AG04450 (cell line): ENCODE data around the gene USP40. TPM values are rescaled to one million over a fixed set of nuclear protein-coding genes. Genes with fewer than 3 reads are reported as not detected.

Experiments used
- CTCF ChIA-PET: fragments of 300-600, 350-600 bp; formaldehyde crosslinking; extraction: SDS; loops from one replicate; lab custom pipeline; 2022; ENCODE audit warnings: antibody characterized with exemption, inconsistent platforms; lab: Charles Lee
- POLR2A ChIA-PET: fragments of 350-600 bp; formaldehyde crosslinking; extraction: SDS; loops from one replicate; lab custom pipeline; 2021; ENCODE audit warnings: antibody characterized with exemption, inconsistent platforms; lab: Yijun Ruan, JAX
- DNase-seq: peaks from one replicate; pipeline ENCODE4 v3.0.0-alpha.2; 2011; ENCODE audit warnings: low read depth, low spot score
- H3K27ac ChIP-seq: one replicate; pipeline ENCODE4 v1.5.1; 2012; ENCODE audit warnings: low read depth, low read length, control low read depth
- H3K27me3 ChIP-seq: one replicate; pipeline ENCODE4 v1.6.0; 2012; ENCODE audit warnings: low read length; ENCODE audit not compliant: control insufficient read depth, insufficient read depth
- H3K4me3 ChIP-seq: 2 replicates; pipeline ENCODE4 v1.5.1; 2011; ENCODE audit warnings: mild to moderate bottlenecking, low read depth, low read length, control low read depth
- H3K9me3 ChIP-seq: 2 replicates; pipeline ENCODE4 v1.5.1; 2012; ENCODE audit warnings: low read length; ENCODE audit not compliant: control insufficient read depth, insufficient read depth
- polyA plus RNA-seq: library from polyadenylated mRNA; depleted of rRNA; stranded (reverse); fragments of >200 nt; gene quantifications from 2 replicates; pipeline ENCODE4 v1.2.3, GENCODE V29; 2011
- TF ChIP-seq, protein P1 (sequence below): IDR thresholded peaks from 2 replicates; pipeline ENCODE4 v1.5.1; 2011; ENCODE audit warnings: low read depth, low read length, control low read depth, inconsistent platforms

Gene USP40
- polyA plus RNA-seq, 1 experiment, result 32.4 TPM

DNA sequence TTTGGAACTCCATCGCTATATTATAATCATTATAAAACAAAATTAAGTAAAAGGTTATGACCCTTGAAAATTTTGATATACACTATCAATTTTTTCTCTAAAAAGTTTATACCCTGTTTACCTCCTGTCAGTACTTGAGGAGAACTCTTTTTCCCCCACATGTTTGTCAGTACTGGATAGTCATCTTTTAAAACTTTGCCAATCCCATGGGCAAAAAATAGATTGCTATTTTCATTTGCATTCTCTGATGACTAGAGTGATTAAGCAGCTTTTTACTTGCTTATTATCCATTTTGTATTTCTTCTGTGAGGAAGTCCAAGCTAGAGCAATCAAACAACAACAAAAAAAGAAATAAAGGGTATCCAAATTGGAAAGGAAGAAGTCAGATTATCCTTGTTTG lies 135.9 kb downstream of the USP40 start:
- ChIA-PET POLR2A (no interaction called here), CTCF (interaction anchor here (0.6 to 0.8 kb wide), 2 partner anchors 18 to 43 kb away, joined by 3 read pairs; no protein-coding TSS in a partner anchor)
- Histone ChIP-seq H3K27ac (no peak overlapping the region), H3K27me3 (no peaks in the 10 kb centered on the region), H3K4me3 (no peak overlapping the region), H3K9me3 (peaks cover 20% of the 10 kb centered on the region)
- TF ChIP-seq, protein P1, sequence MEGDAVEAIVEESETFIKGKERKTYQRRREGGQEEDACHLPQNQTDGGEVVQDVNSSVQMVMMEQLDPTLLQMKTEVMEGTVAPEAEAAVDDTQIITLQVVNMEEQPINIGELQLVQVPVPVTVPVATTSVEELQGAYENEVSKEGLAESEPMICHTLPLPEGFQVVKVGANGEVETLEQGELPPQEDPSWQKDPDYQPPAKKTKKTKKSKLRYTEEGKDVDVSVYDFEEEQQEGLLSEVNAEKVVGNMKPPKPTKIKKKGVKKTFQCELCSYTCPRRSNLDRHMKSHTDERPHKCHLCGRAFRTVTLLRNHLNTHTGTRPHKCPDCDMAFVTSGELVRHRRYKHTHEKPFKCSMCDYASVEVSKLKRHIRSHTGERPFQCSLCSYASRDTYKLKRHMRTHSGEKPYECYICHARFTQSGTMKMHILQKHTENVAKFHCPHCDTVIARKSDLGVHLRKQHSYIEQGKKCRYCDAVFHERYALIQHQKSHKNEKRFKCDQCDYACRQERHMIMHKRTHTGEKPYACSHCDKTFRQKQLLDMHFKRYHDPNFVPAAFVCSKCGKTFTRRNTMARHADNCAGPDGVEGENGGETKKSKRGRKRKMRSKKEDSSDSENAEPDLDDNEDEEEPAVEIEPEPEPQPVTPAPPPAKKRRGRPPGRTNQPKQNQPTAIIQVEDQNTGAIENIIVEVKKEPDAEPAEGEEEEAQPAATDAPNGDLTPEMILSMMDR, result no peak
- no peak for DNase-seq

DNA sequence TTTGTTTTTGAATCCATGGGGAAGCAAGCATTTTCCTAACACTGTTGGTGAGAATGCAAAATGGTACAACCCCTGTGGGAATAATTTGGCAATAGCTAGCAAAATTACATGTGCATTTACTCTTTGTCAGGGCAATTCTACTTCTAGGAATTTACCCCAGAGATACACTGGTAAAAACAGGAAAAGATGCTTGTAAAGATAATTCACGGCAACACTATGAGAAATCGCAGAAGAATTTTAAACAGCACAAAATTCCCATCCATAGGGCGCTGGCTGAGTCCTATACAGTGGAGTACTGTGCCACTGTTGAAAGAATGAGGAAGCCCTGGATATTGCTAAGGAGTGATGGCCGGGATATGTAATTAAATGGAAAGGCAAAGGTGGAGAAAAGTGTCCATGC lies 136.5 kb downstream of the USP40 start:
- POLR2A ChIA-PET, result no interaction called here
- H3K27ac ChIP-seq, result no peak overlapping the region
- H3K27me3 ChIP-seq, result no peaks in the 10 kb centered on the region
- CTCF ChIA-PET, result interaction anchor here (0.8 kb wide), 1 partner anchor 19 kb away, joined by 3 read pairs; no protein-coding TSS in a partner anchor
- no peak for DNase-seq
- TF ChIP-seq, protein P1, result no peak
- H3K9me3 ChIP-seq, result peaks cover 23% of the 10 kb centered on the region
- no peak overlapping the region for H3K4me3 ChIP-seq

DNA sequence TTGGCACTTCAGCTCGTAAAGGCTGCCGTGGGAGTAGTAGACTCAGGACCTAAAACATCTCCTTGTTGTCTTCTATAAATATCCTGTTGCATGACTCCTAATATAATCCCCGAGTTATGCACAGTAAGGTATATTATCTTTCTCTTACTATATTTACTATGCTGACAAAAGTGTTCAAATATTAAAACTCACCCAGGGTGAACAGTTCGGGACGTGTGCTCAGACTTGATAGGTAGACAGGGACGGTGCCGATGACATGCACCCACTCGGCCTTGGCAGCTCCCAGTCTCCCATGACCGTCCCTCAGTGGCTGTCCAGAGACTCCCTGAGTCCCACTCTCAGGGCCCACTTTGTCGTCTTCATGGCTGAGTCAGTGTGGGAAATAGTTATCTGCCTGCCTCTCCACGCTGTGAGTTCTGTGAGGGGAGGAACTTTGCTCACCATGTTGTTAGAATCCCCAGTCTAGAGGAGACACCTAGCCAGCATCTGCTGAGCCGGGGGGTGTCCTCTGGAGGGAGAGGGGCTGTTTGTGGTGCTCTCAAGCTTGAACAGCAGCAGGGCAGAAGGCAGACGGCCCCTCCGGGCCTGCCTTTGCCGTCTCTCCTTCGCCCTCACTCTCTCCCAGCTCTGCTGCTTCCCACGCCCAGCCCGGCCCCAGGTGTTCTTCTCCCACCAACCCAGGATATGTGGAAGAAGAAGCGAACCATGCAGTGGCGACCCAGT lies 137.2 kb downstream of the USP40 start:
- Histone ChIP-seq H3K27me3 (no peaks in the 10 kb centered on the region), H3K27ac (no peak overlapping the region), H3K9me3 (peaks cover 27% of the 10 kb centered on the region), H3K4me3 (no peak overlapping the region)
- CTCF ChIA-PET, result no interaction called here
- TF ChIP-seq, protein P1, result no peak
- POLR2A ChIA-PET, result no interaction called here
- no peak for DNase-seq

DNA sequence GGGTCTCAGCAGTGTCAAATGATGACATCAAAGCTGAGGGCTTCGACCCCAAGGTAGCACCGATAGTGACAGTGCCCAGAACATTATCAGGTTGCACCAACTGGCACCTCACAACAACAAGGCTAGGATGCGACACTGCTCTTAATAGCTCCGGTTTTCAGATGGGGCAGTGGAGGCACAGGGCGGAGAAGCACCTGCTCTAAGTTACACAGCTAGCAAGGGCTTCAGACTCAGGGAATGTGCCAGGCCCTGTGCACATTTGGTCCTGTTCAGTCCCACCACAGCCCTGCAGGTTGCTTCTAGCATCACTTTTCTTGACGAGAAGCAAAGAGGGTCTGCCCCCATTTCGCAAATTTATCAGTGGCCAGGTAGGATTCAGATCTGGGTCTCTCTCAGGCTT lies 138.1 kb downstream of the USP40 start:
- CTCF ChIA-PET, result no interaction called here
- POLR2A ChIA-PET, result no interaction called here
- Histone ChIP-seq H3K4me3 (no peak overlapping the region), H3K9me3 (peaks cover 35% of the 10 kb centered on the region), H3K27ac (no peak overlapping the region), H3K27me3 (no peaks in the 10 kb centered on the region)
- no peak for DNase-seq
- TF ChIP-seq, protein P1, result no peak

DNA sequence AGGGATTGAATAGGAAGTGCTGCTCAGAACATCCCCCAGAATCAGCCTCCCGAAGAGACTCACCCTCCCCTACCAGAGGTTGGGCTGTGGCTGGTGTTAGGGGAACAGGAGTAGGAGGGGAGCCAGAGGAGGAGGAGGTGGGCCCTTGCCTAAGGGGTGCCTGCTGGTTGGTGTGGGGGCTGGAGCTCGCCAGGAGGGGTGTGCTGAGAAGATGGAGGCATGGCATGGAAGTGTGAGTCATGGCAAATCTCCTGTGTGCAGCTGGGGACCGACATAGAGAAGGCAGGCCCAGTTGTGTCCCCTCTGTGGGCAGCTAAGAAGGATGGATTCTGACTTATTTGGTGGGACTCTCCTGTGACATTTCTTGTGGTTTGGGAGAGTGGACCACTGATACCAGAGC lies 138.6 kb downstream of the USP40 start:
- POLR2A ChIA-PET, result no interaction called here
- no peak overlapping the region for H3K4me3 ChIP-seq
- no peak for DNase-seq
- H3K27me3 ChIP-seq, result no peaks in the 10 kb centered on the region
- CTCF ChIA-PET, result no interaction called here
- TF ChIP-seq, protein P1, result no peak
- H3K9me3 ChIP-seq, result peaks cover 37% of the 10 kb centered on the region
- H3K27ac ChIP-seq, result no peak overlapping the region
